Fibroblast of villous mesenchyme (primary cell): ENCODE data around the gene CEACAM6. TPM values are rescaled to one million over a fixed set of nuclear protein-coding genes. Genes with fewer than 3 reads are reported as not detected.
"Not testable (repeated sequence)": the region's sequence is repeated elsewhere in the genome, so short reads cannot be mapped to it uniquely, and the experiment has no call there.

ENCODE experiments used
- DNase-seq: peaks from one replicate; pipeline ENCODE4 v3.0.0-alpha.2; 2010; ENCODE audit warnings: low read depth
- H3K4me3 ChIP-seq: 2 replicates; pipeline ENCODE4 v1.5.1; 2011; ENCODE audit warnings: low read depth, mild to moderate bottlenecking, low read length
- total RNA-seq: library from RNA; depleted of rRNA; stranded (reverse); fragments of >200 nt; gene quantifications from 2 replicates; pipeline ENCODE4 v1.2.3, GENCODE V29; 2012
- TF ChIP-seq, protein P1 (sequence below): IDR thresholded peaks from 2 replicates; pipeline ENCODE4 v1.5.1; 2012; ENCODE audit warnings: low read depth, mild to moderate bottlenecking, low read length; ENCODE audit not compliant: insufficient read depth

Gene CEACAM6
- total RNA-seq: not detected in 2 replicates

DNA sequence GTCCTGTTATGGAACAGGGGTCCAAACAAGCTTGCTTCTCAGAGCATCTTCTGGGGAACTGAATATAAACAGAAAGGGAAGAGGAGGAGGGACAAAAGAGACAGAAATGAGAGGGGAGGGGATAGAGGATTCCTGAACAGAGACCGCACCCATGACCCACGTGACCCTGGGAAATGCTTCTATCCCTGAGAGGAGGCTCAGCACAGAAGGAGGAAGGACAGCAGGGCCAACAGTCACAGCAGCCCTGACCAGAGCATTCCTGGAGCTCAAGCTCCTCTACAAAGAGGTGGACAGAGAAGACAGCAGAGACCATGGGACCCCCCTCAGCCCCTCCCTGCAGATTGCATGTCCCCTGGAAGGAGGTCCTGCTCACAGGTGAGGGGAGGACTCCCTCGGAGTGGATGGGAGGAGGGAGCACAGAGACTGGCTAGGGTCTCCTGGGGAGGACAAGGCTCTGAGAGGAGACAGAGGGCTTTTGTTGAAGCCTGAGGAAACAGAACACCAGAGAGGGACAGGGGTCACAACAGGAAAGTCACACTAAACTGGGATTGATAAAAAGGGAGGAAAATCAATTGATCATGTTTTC is at the start of gene CEACAM6:
Gene CEACAM6 (plus strand): TSS at position 203 of the 586 bp plus-strand sequence. CDS start 109 bp downstream, at position 312.
- TF ChIP-seq, protein P1, sequence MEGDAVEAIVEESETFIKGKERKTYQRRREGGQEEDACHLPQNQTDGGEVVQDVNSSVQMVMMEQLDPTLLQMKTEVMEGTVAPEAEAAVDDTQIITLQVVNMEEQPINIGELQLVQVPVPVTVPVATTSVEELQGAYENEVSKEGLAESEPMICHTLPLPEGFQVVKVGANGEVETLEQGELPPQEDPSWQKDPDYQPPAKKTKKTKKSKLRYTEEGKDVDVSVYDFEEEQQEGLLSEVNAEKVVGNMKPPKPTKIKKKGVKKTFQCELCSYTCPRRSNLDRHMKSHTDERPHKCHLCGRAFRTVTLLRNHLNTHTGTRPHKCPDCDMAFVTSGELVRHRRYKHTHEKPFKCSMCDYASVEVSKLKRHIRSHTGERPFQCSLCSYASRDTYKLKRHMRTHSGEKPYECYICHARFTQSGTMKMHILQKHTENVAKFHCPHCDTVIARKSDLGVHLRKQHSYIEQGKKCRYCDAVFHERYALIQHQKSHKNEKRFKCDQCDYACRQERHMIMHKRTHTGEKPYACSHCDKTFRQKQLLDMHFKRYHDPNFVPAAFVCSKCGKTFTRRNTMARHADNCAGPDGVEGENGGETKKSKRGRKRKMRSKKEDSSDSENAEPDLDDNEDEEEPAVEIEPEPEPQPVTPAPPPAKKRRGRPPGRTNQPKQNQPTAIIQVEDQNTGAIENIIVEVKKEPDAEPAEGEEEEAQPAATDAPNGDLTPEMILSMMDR: no peak
- DNase-seq: no peak
- H3K4me3 ChIP-seq: no peak within 1 kb of the TSS

DNA sequence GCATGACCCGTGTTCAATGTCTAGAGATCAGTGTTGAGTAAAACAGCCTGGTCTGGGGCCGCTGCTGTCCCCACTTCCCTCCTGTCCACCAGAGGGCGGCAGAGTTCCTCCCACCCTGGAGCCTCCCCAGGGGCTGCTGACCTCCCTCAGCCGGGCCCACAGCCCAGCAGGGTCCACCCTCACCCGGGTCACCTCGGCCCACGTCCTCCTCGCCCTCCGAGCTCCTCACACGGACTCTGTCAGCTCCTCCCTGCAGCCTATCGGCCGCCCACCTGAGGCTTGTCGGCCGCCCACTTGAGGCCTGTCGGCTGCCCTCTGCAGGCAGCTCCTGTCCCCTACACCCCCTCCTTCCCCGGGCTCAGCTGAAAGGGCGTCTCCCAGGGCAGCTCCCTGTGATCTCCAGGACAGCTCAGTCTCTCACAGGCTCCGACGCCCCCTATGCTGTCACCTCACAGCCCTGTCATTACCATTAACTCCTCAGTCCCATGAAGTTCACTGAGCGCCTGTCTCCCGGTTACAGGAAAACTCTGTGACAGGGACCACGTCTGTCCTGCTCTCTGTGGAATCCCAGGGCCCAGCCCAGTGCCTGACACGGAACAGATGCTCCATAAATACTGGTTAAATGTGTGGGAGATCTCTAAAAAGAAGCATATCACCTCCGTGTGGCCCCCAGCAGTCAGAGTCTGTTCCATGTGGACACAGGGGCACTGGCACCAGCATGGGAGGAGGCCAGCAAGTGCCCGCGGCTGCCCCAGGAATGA is 48.4 kb upstream of the CEACAM6 start:
- TF ChIP-seq, protein P1: peak; percentile 57

DNA sequence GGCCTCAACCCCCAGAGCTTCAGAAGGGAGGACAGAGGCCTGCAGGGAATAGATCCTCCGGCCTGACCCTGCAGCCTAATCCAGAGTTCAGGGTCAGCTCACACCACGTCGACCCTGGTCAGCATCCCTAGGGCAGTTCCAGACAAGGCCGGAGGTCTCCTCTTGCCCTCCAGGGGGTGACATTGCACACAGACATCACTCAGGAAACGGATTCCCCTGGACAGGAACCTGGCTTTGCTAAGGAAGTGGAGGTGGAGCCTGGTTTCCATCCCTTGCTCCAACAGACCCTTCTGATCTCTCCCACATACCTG is 47.9 kb upstream of the CEACAM6 start:
- no peak for DNase-seq
- no peak overlapping the region for H3K4me3 ChIP-seq
- TF ChIP-seq, protein P1: no peak

More for the DNA sequence above, 48.4 kb upstream of the CEACAM6 start:
- DNase-seq: peak; percentile 4
- no peak overlapping the region for H3K4me3 ChIP-seq

DNA sequence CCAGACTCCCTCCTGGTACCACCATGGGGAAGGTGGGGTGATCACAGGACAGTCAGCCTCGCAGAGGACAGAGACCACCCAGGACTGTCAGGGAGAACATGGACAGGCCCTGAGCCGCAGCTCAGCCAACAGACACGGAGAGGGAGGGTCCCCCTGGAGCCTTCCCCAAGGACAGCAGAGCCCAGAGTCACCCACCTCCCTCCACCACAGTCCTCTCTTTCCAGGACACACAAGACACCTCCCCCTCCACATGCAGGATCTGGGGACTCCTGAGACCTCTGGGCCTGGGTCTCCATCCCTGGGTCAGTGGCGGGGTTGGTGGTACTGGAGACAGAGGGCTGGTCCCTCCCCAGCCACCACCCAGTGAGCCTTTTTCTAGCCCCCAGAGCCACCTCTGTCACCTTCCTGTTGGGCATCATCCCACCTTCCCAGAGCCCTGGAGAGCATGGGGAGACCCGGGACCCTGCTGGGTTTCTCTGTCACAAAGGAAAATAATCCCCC is 47.4 kb upstream of the CEACAM6 start:
- TF ChIP-seq, protein P1: no peak
- no peak overlapping the region for H3K4me3 ChIP-seq
- no peak for DNase-seq

DNA sequence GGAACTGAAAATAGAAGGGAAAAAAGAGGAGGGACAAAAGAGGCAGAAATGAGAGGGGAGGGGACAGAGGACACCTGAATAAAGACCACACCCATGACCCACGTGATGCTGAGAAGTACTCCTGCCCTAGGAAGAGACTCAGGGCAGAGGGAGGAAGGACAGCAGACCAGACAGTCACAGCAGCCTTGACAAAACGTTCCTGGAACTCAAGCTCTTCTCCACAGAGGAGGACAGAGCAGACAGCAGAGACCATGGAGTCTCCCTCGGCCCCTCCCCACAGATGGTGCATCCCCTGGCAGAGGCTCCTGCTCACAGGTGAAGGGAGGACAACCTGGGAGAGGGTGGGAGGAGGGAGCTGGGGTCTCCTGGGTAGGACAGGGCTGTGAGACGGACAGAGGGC is 46.8 kb upstream of the CEACAM6 start, which contains the start of gene CEACAM5:
Gene CEACAM5 (plus strand): TSS at position 146 of the 400 bp plus-strand sequence. CDS start 106 bp downstream, at position 252.
- H3K4me3 ChIP-seq: no peak within 1 kb of the TSS
- TF ChIP-seq, protein P1: no peak
- no peak for DNase-seq

DNA sequence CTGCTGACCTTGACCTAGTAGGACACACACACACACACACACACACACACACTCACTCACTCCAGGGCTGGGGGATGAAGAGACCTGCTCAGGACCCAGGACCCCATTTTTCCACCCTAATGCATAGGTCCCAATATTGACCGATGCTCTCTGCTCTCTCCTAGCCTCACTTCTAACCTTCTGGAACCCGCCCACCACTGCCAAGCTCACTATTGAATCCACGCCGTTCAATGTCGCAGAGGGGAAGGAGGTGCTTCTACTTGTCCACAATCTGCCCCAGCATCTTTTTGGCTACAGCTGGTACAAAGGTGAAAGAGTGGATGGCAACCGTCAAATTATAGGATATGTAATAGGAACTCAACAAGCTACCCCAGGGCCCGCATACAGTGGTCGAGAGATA is 45.8 kb upstream of the CEACAM6 start:
- not testable (repeated sequence) for H3K4me3 ChIP-seq, DNase-seq

DNA sequence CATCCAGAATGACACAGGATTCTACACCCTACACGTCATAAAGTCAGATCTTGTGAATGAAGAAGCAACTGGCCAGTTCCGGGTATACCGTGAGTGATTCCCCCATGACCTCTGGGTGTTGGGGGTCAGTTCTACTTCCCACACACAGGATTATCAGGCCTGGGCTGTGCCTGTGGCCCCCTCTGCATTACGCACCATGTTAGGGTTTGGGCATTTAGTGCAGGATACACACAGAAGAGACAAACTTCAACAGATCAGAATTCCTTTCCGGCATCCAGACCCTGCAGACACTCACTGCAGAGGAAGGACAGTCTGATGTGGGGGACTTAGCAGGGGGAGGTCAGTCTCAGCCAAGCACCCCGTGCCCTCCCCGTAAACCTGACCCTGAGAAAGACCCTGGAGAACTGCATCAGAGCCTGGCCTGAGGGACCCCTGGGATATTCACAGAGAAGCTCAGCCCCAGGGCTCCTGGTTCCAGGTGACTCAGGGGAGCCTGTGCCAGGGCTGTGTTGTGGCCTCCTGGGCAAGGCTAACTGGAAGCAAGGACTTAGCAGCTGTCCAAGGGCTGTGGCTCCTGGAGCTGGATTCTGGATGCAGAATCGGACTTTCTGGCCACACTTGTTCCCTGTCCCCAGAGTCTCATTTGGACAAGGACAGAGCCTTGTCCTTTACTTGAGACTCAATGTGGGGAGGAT is 45.2 kb upstream of the CEACAM6 start:
- TF ChIP-seq, protein P1: no peak
- no peak for DNase-seq

More for the DNA sequence above, 45.2 kb upstream of the CEACAM6 start:
- H3K4me3 ChIP-seq: no peak overlapping the region
